Thyroid gland (tissue), 4 donors: ENCODE measurements around the gene PPP1R12B. TPM values are rescaled to one million over a fixed set of nuclear protein-coding genes. Genes with fewer than 3 reads are reported as not detected.
"Not testable (repeated sequence)": the region's sequence is repeated elsewhere in the genome, so short reads cannot be mapped to it uniquely, and the experiment has no call there.

Source experiments
- DNase-seq, 2 donors: peaks; one replicate each; pipeline ENCODE4 v3.0.0-alpha.2; 2019
- H3K27ac ChIP-seq, 3 donors: fragments of 200-600 bp; sonication (generic); 1 replicate in 2 of 3; 2 replicates in 1 of 3; pipeline ENCODE4 v1.5.1; 2016 to 2019; ENCODE audit warnings: mild to moderate bottlenecking in 1 of 3, moderate library complexity in 1 of 3
- H3K27me3 ChIP-seq: fragments of 200-600 bp; sonication (generic); one replicate; pipeline ENCODE4 v1.5.1; 2019
- H3K36me3 ChIP-seq, 2 donors: fragments of 200-600 bp; sonication (generic); one replicate each; pipeline ENCODE4 v1.5.1; 2016 to 2019
- H3K4me1 ChIP-seq, 2 donors: fragments of 200-600 bp; sonication (generic); one replicate each; pipeline ENCODE4 v1.5.1; 2017 to 2019
- H3K4me3 ChIP-seq, 3 donors: fragments of 200-600 bp; sonication (generic); replicated peaks in 1 of 3; 1 replicate in 2 of 3; 2 replicates in 1 of 3; pipeline ENCODE4 v1.5.1; 2016; ENCODE audit warnings: mild to moderate bottlenecking in 1 of 3
- H3K9me3 ChIP-seq: fragments of 200-600 bp; sonication (generic); one replicate; pipeline ENCODE4 v1.5.1; 2017
- POLR2A ChIP-seq, 2 donors: fragments of 450-650 bp; IDR thresholded peaks; one replicate each; pipeline ENCODE4 v1.6.1; 2017; ENCODE audit warnings: antibody characterized with exemption in 2 of 2, mild to moderate bottlenecking in 2 of 2, moderate library complexity in 1 of 2
- WGBS, 2 donors: methylation state at CpG; one replicate each; pipeline ENCODE4 v1.1.5; 2017; 5-methylcytosine and 5-hydroxymethylcytosine counted together
- intact Hi-C: fragments of 100-400 bp; cut with DNase I; formaldehyde crosslinking; loops from one replicate; pipeline ENCODE4 v1.15.1; 2023
- total RNA-seq, 4 donors: library from RNA; depleted of rRNA; stranded (reverse); fragments of >200 nt; gene quantifications; one replicate each; pipeline ENCODE4 v1.2.3, GENCODE V29; 2016
- TF ChIP-seq, protein P1 (sequence below), 6 experiments: fragments of 200-600 bp in 3 of 6; fragments of 450-650 bp in 3 of 6; sonication (generic) in 3 of 6; IDR thresholded peaks; one replicate each; pipeline ENCODE4 v1.5.1; 2016 to 2019; ENCODE audit warnings: antibody characterized with exemption in 6 of 6, mild to moderate bottlenecking in 2 of 6, inconsistent platforms in 1 of 6, moderate library complexity in 1 of 6

PPP1R12B gene
- total RNA-seq, 4 donors from 2014 or later = 34.9 to 48.5 (median 41.3) TPM

DNA sequence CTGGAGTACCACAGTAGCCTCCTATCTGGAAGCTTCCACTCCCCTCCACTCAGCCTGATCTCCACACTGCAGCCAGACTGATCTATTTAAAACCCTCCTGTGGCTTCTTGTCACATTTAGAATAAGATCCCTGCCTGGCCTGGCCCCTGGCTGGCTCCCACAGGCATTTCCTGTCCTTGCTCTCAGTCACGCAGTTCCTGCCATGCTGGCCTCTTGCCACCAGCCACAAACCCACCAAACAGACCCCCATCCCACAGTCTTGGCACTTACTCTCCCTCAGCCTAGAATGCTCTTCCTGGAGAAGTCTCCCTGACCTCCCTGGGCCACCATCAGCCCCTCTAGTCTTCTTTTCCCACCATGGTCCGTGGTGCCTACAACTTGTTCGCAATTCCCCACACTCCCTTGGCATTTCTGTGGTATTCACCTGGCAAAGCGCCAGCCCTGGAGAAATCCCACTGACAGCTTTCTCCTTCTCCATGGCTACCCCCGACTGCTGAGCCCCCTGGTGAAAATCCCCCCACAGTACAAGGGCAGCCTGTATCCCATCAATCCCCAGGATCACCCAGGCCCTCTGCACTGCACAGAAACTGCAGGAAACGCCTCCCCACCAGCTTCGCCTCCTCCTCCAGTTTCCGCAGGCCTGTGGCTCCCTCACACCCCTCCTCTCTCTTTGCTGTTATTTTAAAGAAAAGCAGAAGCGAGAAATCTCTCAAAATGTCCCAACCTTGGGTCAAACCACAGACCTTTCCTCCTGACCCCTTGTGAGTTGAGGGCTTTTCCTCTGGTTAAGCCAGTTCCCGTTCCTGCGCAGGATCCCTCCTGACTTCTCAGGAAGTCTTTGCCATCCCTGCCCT, 267.2 kb downstream of the PPP1R12B start:
- no peak overlapping the region for H3K4me3 ChIP-seq
- H3K4me1 ChIP-seq = peaks cover 0 to 8% of the 10 kb centered on the region in 2 donors
- WGBS, 2 donors = 51 to 56% methylated on average over 11 of the region's 11 CpGs
- no peaks in the 10 kb centered on the region for H3K36me3 ChIP-seq
- no peak overlapping the region for H3K27ac ChIP-seq
- no peaks in the 10 kb centered on the region for H3K27me3 ChIP-seq
- TF ChIP-seq, protein P1, sequence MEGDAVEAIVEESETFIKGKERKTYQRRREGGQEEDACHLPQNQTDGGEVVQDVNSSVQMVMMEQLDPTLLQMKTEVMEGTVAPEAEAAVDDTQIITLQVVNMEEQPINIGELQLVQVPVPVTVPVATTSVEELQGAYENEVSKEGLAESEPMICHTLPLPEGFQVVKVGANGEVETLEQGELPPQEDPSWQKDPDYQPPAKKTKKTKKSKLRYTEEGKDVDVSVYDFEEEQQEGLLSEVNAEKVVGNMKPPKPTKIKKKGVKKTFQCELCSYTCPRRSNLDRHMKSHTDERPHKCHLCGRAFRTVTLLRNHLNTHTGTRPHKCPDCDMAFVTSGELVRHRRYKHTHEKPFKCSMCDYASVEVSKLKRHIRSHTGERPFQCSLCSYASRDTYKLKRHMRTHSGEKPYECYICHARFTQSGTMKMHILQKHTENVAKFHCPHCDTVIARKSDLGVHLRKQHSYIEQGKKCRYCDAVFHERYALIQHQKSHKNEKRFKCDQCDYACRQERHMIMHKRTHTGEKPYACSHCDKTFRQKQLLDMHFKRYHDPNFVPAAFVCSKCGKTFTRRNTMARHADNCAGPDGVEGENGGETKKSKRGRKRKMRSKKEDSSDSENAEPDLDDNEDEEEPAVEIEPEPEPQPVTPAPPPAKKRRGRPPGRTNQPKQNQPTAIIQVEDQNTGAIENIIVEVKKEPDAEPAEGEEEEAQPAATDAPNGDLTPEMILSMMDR (IDR thresholded peaks at IDR 0.05) = no peak
- TF ChIP-seq POLR2A (IDR thresholded peaks at IDR 0.05) = no peak
- DNase-seq = no peak
- intact Hi-C loops = no loop called here
- H3K9me3 ChIP-seq = no peaks in the 10 kb centered on the region

GRCh38 chr1:202616355-202616915, 267.9 kb downstream of the PPP1R12B start:
- Histone ChIP-seq H3K27ac (no peak overlapping the region), H3K9me3 (no peaks in the 10 kb centered on the region), H3K36me3 (no peaks in the 10 kb centered on the region), H3K4me3 (no peak overlapping the region), H3K27me3 (no peaks in the 10 kb centered on the region), H3K4me1 (peaks cover 0 to 8% of the 10 kb centered on the region in 2 donors)
- TF ChIP-seq, protein P1 (IDR thresholded peaks at IDR 0.05) = no peak
- TF ChIP-seq POLR2A (IDR thresholded peaks at IDR 0.05) = no peak
- no peak for DNase-seq
- 90 to 91% methylated on average over 13 of the region's 13 CpGs for WGBS, 2 donors
- intact Hi-C loops = no loop called here

- intact Hi-C loops, H3K27me3 ChIP-seq, H3K4me3 ChIP-seq, H3K9me3 ChIP-seq, H3K27ac ChIP-seq, DNase-seq, H3K36me3 ChIP-seq, H3K4me1 ChIP-seq: not testable (repeated sequence)
- 66 to 69% methylated on average over 11 of the region's 11 CpGs for WGBS, 2 donors
Measured at GRCh38 chr1:202619012-202619411, 270.5 kb downstream of the PPP1R12B start.

DNA sequence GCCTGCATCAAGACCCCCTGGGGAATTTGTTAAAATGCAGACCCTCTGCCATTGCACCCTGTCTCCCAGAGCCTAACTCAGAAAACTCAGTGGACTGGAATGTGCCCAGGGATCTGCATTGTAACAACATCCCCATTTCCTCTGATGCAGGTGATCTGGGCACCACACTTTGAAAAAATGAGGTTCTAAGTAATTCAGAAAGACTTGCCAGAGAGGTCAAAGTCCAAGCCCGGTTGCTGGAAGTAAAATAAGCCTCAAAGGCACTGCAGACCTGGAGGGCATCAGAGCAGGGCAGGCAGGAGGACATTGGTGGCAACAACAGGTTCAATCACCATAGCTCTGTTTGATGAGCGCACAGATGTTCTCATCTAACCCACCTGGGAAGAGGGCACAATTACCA, 271.0 kb downstream of the PPP1R12B start:
- DNase-seq = no peak
- no peaks in the 10 kb centered on the region for H3K9me3 ChIP-seq
- intact Hi-C loops = no loop called here
- H3K27ac ChIP-seq = no peak overlapping the region
- TF ChIP-seq POLR2A (IDR thresholded peaks at IDR 0.05) = no peak
- TF ChIP-seq, protein P1 (IDR thresholded peaks at IDR 0.05) = no peak
- H3K27me3 ChIP-seq = no peaks in the 10 kb centered on the region
- H3K4me3 ChIP-seq = no peak overlapping the region
- H3K36me3 ChIP-seq = no peaks in the 10 kb centered on the region
- WGBS, 2 donors = 85 to 94% methylated on average over 2 of the region's 2 CpGs
- peaks cover 0 to 8% of the 10 kb centered on the region in 2 donors for H3K4me1 ChIP-seq

DNA sequence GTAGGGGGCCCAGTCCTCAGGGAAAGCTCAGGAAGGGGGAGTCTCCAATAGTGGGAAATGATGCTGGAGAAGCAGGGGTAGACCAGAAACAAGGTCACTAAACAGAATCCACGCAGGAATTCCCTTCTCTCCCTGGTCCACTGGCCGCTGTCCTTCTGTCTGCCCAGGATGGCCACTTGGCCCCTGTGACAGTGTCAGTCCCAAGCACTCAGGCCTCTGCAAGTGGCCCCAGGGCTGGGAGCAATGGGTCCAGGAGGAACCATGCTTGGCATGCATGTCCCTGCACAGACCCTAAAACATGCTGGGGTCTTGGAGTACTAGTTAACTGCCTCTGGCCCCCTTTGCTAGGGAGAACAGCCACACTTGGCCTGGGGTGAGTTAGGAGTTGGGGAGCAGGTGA, 271.5 kb downstream of the PPP1R12B start:
- DNase-seq, H3K4me3 ChIP-seq, intact Hi-C loops, H3K27me3 ChIP-seq, H3K36me3 ChIP-seq, H3K4me1 ChIP-seq, H3K9me3 ChIP-seq, H3K27ac ChIP-seq: not testable (repeated sequence)
- 57% methylated on average over 1 of the region's 2 CpGs; no CpG with 5 or more reads in 1 of the 2 donors for WGBS, 2 donors

DNA sequence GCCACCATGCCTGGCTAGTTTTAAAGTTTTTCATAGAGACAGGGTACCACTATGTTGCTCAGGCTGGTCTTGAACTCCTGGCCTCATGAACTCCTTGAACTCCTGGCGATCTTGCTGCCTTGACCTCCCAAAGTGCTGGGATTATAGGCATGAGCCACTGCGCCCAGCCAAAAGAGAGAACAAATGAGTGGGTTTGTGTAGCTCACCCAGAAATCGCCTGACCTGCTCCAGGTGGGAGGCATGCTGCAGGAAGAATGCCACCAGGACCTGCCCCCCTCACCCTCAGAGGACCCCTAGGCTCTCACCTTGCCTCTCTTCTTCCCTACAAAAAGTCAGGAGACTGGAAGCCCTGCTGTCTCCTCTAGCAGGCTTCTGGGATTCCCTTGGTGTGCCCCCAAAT, 272.9 kb downstream of the PPP1R12B start:
- Histone ChIP-seq H3K27me3 (no peaks in the 10 kb centered on the region), H3K27ac (no peak overlapping the region), H3K9me3 (no peaks in the 10 kb centered on the region), H3K4me1 (no peaks in the 10 kb centered on the region), H3K36me3 (no peaks in the 10 kb centered on the region), H3K4me3 (no peak overlapping the region)
- no peak for DNase-seq
- intact Hi-C loops = no loop called here
- 97 to 100% methylated on average over 1 to 2 of the region's 3 CpGs for WGBS, 2 donors
- TF ChIP-seq POLR2A (IDR thresholded peaks at IDR 0.05) = no peak
- TF ChIP-seq, protein P1 (IDR thresholded peaks at IDR 0.05) = no peak
